Pancreas (tissue), 10 donors: ENCODE data around the gene PCGF6. TPM values are rescaled to one million over a fixed set of nuclear protein-coding genes. Genes with fewer than 3 reads are reported as not detected.

ENCODE experiments used
- ATAC-seq, 4 donors: fragments of 200-7000 bp; cut with Tn5 transposase; one replicate each; pipeline versions ENCODE4 v1.8.0 to v1.9.1; 2020; ENCODE audit warnings: mild to moderate bottlenecking in 4 of 4, moderate library complexity in 4 of 4
- DNase-seq, 6 donors: peaks; one replicate each; pipeline ENCODE4 v3.0.0-alpha.2; 2020
- FAIRE-seq: peaks from 2 replicates; lab custom pipeline; 2012; peaks lifted over from hg19 to GRCh38; lab: Jason Lieb, UNC
- H3K27ac ChIP-seq, 4 donors: fragments of 200-600 bp; sonication (generic); 1 replicate in 3 of 4; 2 replicates in 1 of 4; pipeline versions ENCODE4 v1.5.0 to v1.8.0; 2020
- H3K27me3 ChIP-seq, 4 donors: fragments of 200-600 bp; one replicate each; pipeline ENCODE4 v1.8.0; 2021
- H3K36me3 ChIP-seq, 3 donors: fragments of 200-600 bp; sonication (generic) in 1 of 3; one replicate each; pipeline versions ENCODE4 v1.5.0 to v1.8.0; 2020 to 2021
- H3K4me1 ChIP-seq, 3 donors: fragments of 200-600 bp; one replicate each; pipeline ENCODE4 v1.8.0; 2021
- H3K4me3 ChIP-seq, 4 donors: fragments of 200-600 bp; sonication (generic) in 2 of 4; one replicate each; pipeline versions ENCODE4 v1.5.0 to v1.8.0; 2020 to 2021
- H3K9me3 ChIP-seq, 4 donors: fragments of 200-600 bp; one replicate each; pipeline ENCODE4 v1.8.0; 2021
- CTCF ChIP-seq, 4 donors: fragments of 200-600 bp; sonication (generic) in 3 of 4; IDR thresholded peaks; one replicate each; pipeline versions ENCODE4 v1.5.0 to v1.8.0; 2021; ENCODE audit warnings: antibody characterized with exemption in 4 of 4
- WGBS, 2 donors: extraction: QIAGEN DNeasy Blood & Tissue Kit; methylation state at CpG; one replicate each; pipeline ENCODE4 v1.1.7; 2013; 5-methylcytosine and 5-hydroxymethylcytosine counted together
- intact Hi-C, 3 donors: fragments of 100-400 bp; cut with DNase I; formaldehyde crosslinking; loops; one replicate each; pipeline versions ENCODE4 v1.11.1 to v1.14.2; 2022
- polyA plus RNA-seq, 2 donors: library from polyadenylated mRNA; stranded (reverse); fragments of 200-250 nt; gene quantifications; one replicate each; pipeline ENCODE4 v1.2.3, GENCODE V29; 2013
- total RNA-seq, 6 donors: library from RNA; stranded (reverse); fragmentation: NEBNext Ultra II Directional in 4 of 6; extraction: Animal tissue kit (Norgen Biotek cat#: 25700) in 4 of 6; gene quantifications; one replicate each; pipeline versions ENCODE4 v1.2.1 to v1.2.4, GENCODE V29; 2021 to 2023
- donor health status: healthy with polysubstance abuse.
- donor health status: DM: no; HTN: no; CAD: no; lungs with moderate emphysema.
- donor health status: DM: no; HTN: no; CAD: no.
- donor health status: control.
- donor health status: control.
- donor health status: Bipolar disorder and iron deficiency.
- donor health status: DM: yes; HTN: yes; CAD: no.
- donor health status: DM: no; HTN: no; CAD: no.
- donor health status: DM: no; HTN: no; CAD: no.
- donor health status: DM: yes; HTN: yes; CAD: no.

Gene PCGF6
- total RNA-seq (1 to 10 TPM; 4.6 to 6.7 (median 5.2) TPM), polyA plus RNA-seq (1 to 10 TPM; 3.8 to 5.3 TPM)

- ATAC-seq: peak; percentile 96 to 99 (median 98)
These were observed at the start of gene PCGF6 for GRCh38 chr10:103350517-103351260. Gene PCGF6 (minus strand): TSS chr10:103351140. CDS start chr10:103351066, 74 bp downstream.

GRCh38 chr10:103397191-103397825 lies 46.4 kb upstream of the PCGF6 start:
- Histone ChIP-seq H3K9me3 (no peaks in the 10 kb centered on the region), H3K4me3 (peak overlapping the region; percentile 66 to 92 (median 78)), H3K36me3 (peaks cover 0 to 23% (median 12%) of the 10 kb centered on the region in 3 donors), H3K4me1 (peaks cover 15 to 25% (median 15%) of the 10 kb centered on the region in 3 donors), H3K27me3 (no peaks in the 10 kb centered on the region), H3K27ac (no peak overlapping the region)
- FAIRE-seq: no peak
- ATAC-seq: no peak
- TF ChIP-seq CTCF (IDR thresholded peaks at IDR 0.05): no peak
- WGBS, 2 donors: 23 to 25% methylated on average over 19 of the region's 19 CpGs
- peak in 1 of 6 donors; percentile 15 for DNase-seq
- intact Hi-C loops: no loop called here

More at GRCh38 chr10:103350517-103351260, at the start of gene PCGF6:
- no peaks in the 10 kb centered on the region for H3K9me3 ChIP-seq
- peak within 1 kb of the TSS; percentile 67 to 92 (median 84) for H3K4me3 ChIP-seq
- no peak for TF ChIP-seq CTCF (IDR thresholded peaks at IDR 0.05)
- H3K4me1 ChIP-seq: peaks cover 0 to 6% (median 0%) of the 10 kb centered on the region in 3 donors
- no peak for FAIRE-seq
- peak within 1 kb of the TSS; percentile 35 to 69 (median 54) for H3K27ac ChIP-seq
- intact Hi-C loops: no loop called here
- no peaks in the 10 kb centered on the region for H3K27me3 ChIP-seq
- WGBS, 2 donors: 0% methylated on average over 66 to 82 of the region's 82 CpGs
- peak; percentile 76 to 94 (median 82) for DNase-seq
- peaks cover 0 to 6% (median 0%) of the 10 kb centered on the region in 3 donors for H3K36me3 ChIP-seq

- no peak for FAIRE-seq
- 1 to 2% methylated on average over 8 of the region's 8 CpGs for WGBS, 2 donors
- peaks cover 15 to 25% (median 15%) of the 10 kb centered on the region in 3 donors for H3K4me1 ChIP-seq
- no peaks in the 10 kb centered on the region for H3K9me3 ChIP-seq
- no peak for ATAC-seq
- H3K27ac ChIP-seq: peak overlapping the region in 1 of 4 donors; percentile 25
- H3K4me3 ChIP-seq: peak overlapping the region; percentile 66 to 92 (median 78)
- intact Hi-C loops: no loop called here
- peaks cover 0 to 22% (median 12%) of the 10 kb centered on the region in 3 donors for H3K36me3 ChIP-seq
- no peaks in the 10 kb centered on the region for H3K27me3 ChIP-seq
- no peak for DNase-seq
- no peak for TF ChIP-seq CTCF (IDR thresholded peaks at IDR 0.05)
These were observed 45.8 kb upstream of the PCGF6 start for GRCh38 chr10:103396789-103397087.

- 0 to 1% methylated on average over 56 of the region's 56 CpGs for WGBS, 2 donors
- Histone ChIP-seq H3K4me3 (peak within 1 kb of the TSS; percentile 66 to 92 (median 78)), H3K36me3 (peaks cover 0 to 27% (median 12%) of the 10 kb centered on the region in 3 donors), H3K4me1 (peaks cover 15 to 25% (median 15%) of the 10 kb centered on the region in 3 donors), H3K27ac (peak within 1 kb of the TSS; percentile 36 to 82 (median 69)), H3K9me3 (no peaks in the 10 kb centered on the region), H3K27me3 (no peaks in the 10 kb centered on the region)
- intact Hi-C loops: no loop called here
- TF ChIP-seq CTCF (IDR thresholded peaks at IDR 0.05): no peak
- ATAC-seq (peak; percentile 96 to 100 (median 98)), DNase-seq (peak; percentile 94 to 98 (median 97)), FAIRE-seq (peak; percentile 94)
These were observed 45.3 kb upstream of the PCGF6 start, which contains the start of the genes ATP5MK and PDCD11 for GRCh38 chr10:103396067-103396788. Gene ATP5MK (minus strand): TSS chr10:103396475. CDS start chr10:103392457, 4,018 bp downstream. Gene PDCD11 (plus strand): TSS chr10:103396626. CDS start chr10:103398427, 1,801 bp downstream.
